GM23338 (cell line): ENCODE data around the gene HSD3B7. TPM values are rescaled to one million over a fixed set of nuclear protein-coding genes. Genes with fewer than 3 reads are reported as not detected.

Source experiments
- ATAC-seq: fragments of 200-7000 bp; cut with Tn5 transposase; 3 replicates; pipeline ENCODE4 v1.9.1; 2020
- DNase-seq: peaks from one replicate; pipeline ENCODE4 v3.0.0-alpha.2; 2015; ENCODE audit warnings: low spot score
- H2AFZ ChIP-seq: fragments of 200-600 bp; sonication (generic); 2 replicates; pipeline ENCODE4 v1.8.0; 2016; ENCODE audit warnings: antibody characterized with exemption, mild to moderate bottlenecking, moderate library complexity
- H3F3A ChIP-seq: fragments of 200-600 bp; sonication (generic); replicated peaks from 2 replicates; pipeline ENCODE4 v1.8.0; 2017; ENCODE audit warnings: antibody characterized with exemption, mixed run types, low read depth
- H3K27ac ChIP-seq: fragments of 200-600 bp; sonication (generic); 2 replicates; pipeline ENCODE4 v1.6.1; 2016; ENCODE audit warnings: low read depth
- H3K27me3 ChIP-seq: fragments of 200-600 bp; sonication (generic); 2 replicates; pipeline ENCODE4 v1.8.0; 2016; ENCODE audit warnings: mild to moderate bottlenecking, mixed run types, moderate library complexity; ENCODE audit not compliant: insufficient read depth
- H3K36me3 ChIP-seq: fragments of 200-600 bp; sonication (generic); 2 replicates; pipeline ENCODE4 v1.8.0; 2016; ENCODE audit warnings: mild to moderate bottlenecking; ENCODE audit not compliant: insufficient read depth
- H3K4me1 ChIP-seq: fragments of 200-600 bp; sonication (generic); 2 replicates; pipeline ENCODE4 v1.8.0; 2016; ENCODE audit warnings: mild to moderate bottlenecking, moderate library complexity; ENCODE audit not compliant: insufficient read depth
- H3K4me2 ChIP-seq: fragments of 200-600 bp; sonication (generic); 2 replicates; pipeline ENCODE4 v1.7.1; 2017; ENCODE audit warnings: mixed run types
- H3K4me3 ChIP-seq: fragments of 200-600 bp; sonication (generic); 2 replicates; pipeline ENCODE4 v1.6.1; 2016; ENCODE audit warnings: mixed run types
- H3K79me2 ChIP-seq: fragments of 200-600 bp; sonication (generic); replicated peaks from 2 replicates; pipeline ENCODE4 v1.8.0; 2017; ENCODE audit warnings: mild to moderate bottlenecking; ENCODE audit not compliant: insufficient read depth
- H3K9me2 ChIP-seq: fragments of 200-600 bp; sonication (generic); 2 replicates; pipeline ENCODE4 v1.8.0; 2017; ENCODE audit not compliant: insufficient read depth
- H4K20me1 ChIP-seq: fragments of 200-600 bp; sonication (generic); replicated peaks from 2 replicates; pipeline ENCODE4 v1.8.0; 2017; ENCODE audit warnings: mild to moderate bottlenecking; ENCODE audit not compliant: insufficient read depth
- H3K27ac Mint-ChIP-seq: 2 replicates; pipeline ENCODE4 v1.8.0; 2020; ENCODE audit warnings: inconsistent platforms, mild to moderate bottlenecking, moderate library complexity, mixed read lengths
- H3K27me3 Mint-ChIP-seq: 3 replicates; pipeline ENCODE4 v1.8.0; 2022; ENCODE audit warnings: low read depth, mild to moderate bottlenecking, moderate library complexity, mixed read lengths, inconsistent platforms; ENCODE audit not compliant: insufficient read depth, poor library complexity
- H3K36me3 Mint-ChIP-seq: 3 replicates; pipeline ENCODE4 v1.8.0; 2021; ENCODE audit warnings: low read depth, mild to moderate bottlenecking, inconsistent platforms, moderate library complexity, mixed read lengths
- H3K4me1 Mint-ChIP-seq: 3 replicates; pipeline ENCODE4 v1.8.0; 2020; ENCODE audit warnings: mild to moderate bottlenecking, inconsistent platforms, mixed read lengths
- H3K4me3 Mint-ChIP-seq: 3 replicates; pipeline ENCODE4 v1.8.0; 2021; ENCODE audit warnings: moderate library complexity, mild to moderate bottlenecking, inconsistent platforms, mixed read lengths
- H3K9me3 Mint-ChIP-seq: 3 replicates; pipeline ENCODE4 v1.8.0; 2020; ENCODE audit warnings: moderate library complexity, mild to moderate bottlenecking, inconsistent platforms, mixed read lengths
- CREB1 ChIP-seq: fragments of 250-450 bp; sonication (Bioruptor Pico); IDR thresholded peaks from 2 replicates; pipeline ENCODE4 v1.5.0; 2020; ENCODE audit warnings: low read depth, mild to moderate bottlenecking, moderate library complexity
- ETS1 ChIP-seq: IDR thresholded peaks from 2 replicates; pipeline ENCODE4 v1.6.1; 2016; ENCODE audit warnings: antibody characterized with exemption
- EZH2 ChIP-seq: fragments of 200-600 bp; sonication (generic); IDR thresholded peaks from one replicate; pipeline ENCODE4 v1.8.0; 2017; ENCODE audit warnings: antibody characterized with exemption, mild to moderate bottlenecking, low read depth; ENCODE audit not compliant: unreplicated experiment
- POLR2AphosphoS5 ChIP-seq: IDR thresholded peaks from 2 replicates; pipeline ENCODE4 v1.6.1; 2016; ENCODE audit warnings: antibody characterized with exemption, low read depth
- STAT1 ChIP-seq: IDR thresholded peaks from one replicate; pipeline ENCODE4 v1.6.1; 2016; ENCODE audit warnings: antibody characterized with exemption; ENCODE audit not compliant: unreplicated experiment
- ZNF114 ChIP-seq: fragments of 250-450 bp; sonication (Bioruptor Pico); IDR thresholded peaks from 2 replicates; pipeline ENCODE4 v1.5.0; 2020; ENCODE audit warnings: mild to moderate bottlenecking, moderate library complexity
- ZNF331 ChIP-seq: fragments of 250-450 bp; sonication (Bioruptor Pico); IDR thresholded peaks from 2 replicates; pipeline ENCODE4 v1.5.0; 2020; ENCODE audit warnings: low read depth, mild to moderate bottlenecking, moderate library complexity
- polyA plus RNA-seq: library from polyadenylated mRNA; unstranded; fragments of >200 nt; fragmentation: Nextera tagmentation; extraction: Ambion mirVana; gene quantifications from 2 replicates; pipeline ENCODE4 v1.2.1, GENCODE V29; 2016
- total RNA-seq: library from RNA; depleted of rRNA; stranded (reverse); fragments of >200 nt; shearing (Covaris generic); gene quantifications from 2 replicates; pipeline ENCODE4 v1.2.3, GENCODE V29; 2014

HSD3B7 gene
- total and polyA plus RNA-seq, 2 experiments from 2014 or later, result 4.3 to 12.2 TPM

DNA sequence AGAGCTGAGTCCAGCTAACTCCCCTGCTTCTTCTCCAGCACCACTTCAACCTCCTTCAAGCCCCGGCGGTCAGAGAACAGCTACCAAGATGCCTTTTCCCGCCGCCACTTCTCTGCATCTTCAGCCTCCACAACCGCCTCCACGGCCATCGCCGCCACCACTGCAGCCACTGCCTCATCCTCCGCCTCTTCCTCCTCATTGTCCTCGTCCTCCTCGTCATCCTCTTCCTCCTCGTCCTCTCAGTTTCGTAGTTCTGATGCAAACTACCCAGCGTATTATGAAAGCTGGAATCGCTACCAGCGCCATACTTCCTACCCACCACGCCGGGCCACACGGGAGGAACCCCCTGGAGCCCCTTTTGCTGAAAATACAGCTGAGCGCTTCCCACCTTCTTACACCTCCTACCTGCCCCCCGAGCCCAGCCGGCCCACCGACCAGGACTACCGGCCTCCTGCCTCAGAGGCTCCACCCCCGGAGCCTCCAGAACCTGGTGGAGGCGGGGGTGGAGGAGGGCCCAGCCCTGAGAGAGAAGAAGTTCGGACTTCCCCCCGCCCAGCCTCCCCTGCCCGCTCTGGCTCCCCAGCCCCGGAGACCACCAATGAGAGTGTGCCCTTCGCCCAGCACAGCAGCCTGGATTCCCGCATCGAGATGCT, 20.3 kb upstream of the HSD3B7 start (continued):
- TF ChIP-seq ETS1, result no peak
- no peak for TF ChIP-seq POLR2AphosphoS5

DNA sequence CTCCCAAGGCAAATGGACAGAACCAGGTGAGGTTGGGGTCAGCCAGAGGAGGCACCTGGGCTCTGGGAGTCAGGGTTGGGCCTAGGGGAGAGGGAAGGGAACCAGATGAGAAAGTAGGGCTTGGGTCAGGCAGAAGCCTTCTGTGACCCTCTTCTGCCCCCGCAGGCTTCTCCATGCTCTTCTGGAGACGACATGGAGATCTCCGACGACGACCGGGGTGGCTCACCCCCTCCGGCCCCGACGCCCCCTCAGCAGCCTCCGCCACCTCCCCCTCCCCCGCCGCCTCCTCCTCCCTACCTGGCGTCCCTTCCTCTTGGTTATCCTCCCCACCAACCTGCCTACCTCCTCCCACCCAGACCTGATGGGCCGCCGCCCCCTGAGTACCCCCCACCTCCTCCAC, 19.6 kb upstream of the HSD3B7 start:
- Histone ChIP-seq H3K4me2 (no peak overlapping the region), H3F3A (0 out of 2 replicates have a peak, but pooled peaks cover 3% of the 10 kb centered on the region), H3K27me3 (no peaks in the 10 kb centered on the region), H3K4me1 (no peaks in the 10 kb centered on the region), H3K36me3 (peaks cover 49% of the 10 kb centered on the region), H4K20me1 (peaks cover 19% of the 10 kb centered on the region), H2AFZ (no peak overlapping the region), H3K79me2 (peaks cover 17% of the 10 kb centered on the region), H3K27ac (no peak overlapping the region), H3K4me3 (no peak overlapping the region), H3K9me2 (no peaks in the 10 kb centered on the region)
- no peak for TF ChIP-seq STAT1
- no peak for TF ChIP-seq EZH2
- no peak for TF ChIP-seq CREB1 (CRISPR knock-in tag)
- TF ChIP-seq ETS1, result no peak
- TF ChIP-seq ZNF331, result no peak
- TF ChIP-seq ZNF114 (CRISPR knock-in tag), result no peak
- H3K4me3 Mint-ChIP-seq, result no peak overlapping the region
- peak; percentile 40; the same call in 2 of the 3 replicates for ATAC-seq
- H3K27ac Mint-ChIP-seq, result no peak overlapping the region
- peaks cover 87% of the 10 kb centered on the region for H3K36me3 Mint-ChIP-seq
- H3K4me1 Mint-ChIP-seq, result no peaks in the 10 kb centered on the region; the same call in 2 of the 3 replicates
- no peaks in the 10 kb centered on the region for H3K9me3 Mint-ChIP-seq
- peaks cover 4% of the 10 kb centered on the region for H3K27me3 Mint-ChIP-seq
- DNase-seq, result no peak

DNA sequence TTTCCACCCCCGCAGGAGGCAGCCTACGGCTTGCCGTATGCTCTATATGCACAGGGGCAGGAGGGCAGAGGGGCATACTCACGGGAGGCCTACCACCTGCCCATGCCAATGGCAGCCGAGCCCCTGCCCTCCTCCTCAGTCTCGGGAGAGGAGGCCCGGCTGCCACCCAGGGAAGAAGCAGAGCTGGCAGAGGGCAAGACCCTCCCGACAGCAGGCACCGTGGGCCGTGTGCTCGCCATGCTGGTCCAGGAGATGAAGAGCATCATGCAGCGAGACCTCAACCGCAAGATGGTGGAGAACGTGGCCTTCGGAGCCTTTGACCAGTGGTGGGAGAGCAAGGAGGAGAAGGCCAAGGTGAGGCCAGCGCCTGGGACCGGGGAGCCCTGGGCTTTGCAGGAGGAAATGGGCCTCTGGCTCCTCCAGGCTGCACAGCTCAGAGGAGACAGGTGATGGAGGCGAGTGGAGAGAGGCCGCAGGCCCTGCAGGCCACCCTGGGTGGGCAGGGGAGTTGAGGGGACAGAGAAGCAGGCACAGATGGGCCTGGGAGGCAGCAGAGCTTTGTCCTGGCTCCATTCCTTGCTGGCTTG, 18.9 kb upstream of the HSD3B7 start:
- no peaks in the 10 kb centered on the region for H3K4me1 ChIP-seq
- no peak overlapping the region for H3K4me3 Mint-ChIP-seq
- H3K36me3 ChIP-seq, result peaks cover 46% of the 10 kb centered on the region
- H2AFZ ChIP-seq, result no peak overlapping the region
- no peak overlapping the region for H3K27ac Mint-ChIP-seq
- no peak overlapping the region for H3K4me2 ChIP-seq
- ATAC-seq (no peak), DNase-seq (no peak)
- no peaks in the 10 kb centered on the region for H3K9me3 Mint-ChIP-seq
- peaks cover 10% of the 10 kb centered on the region for H3K79me2 ChIP-seq
- peaks cover 6% of the 10 kb centered on the region for H3K27me3 Mint-ChIP-seq
- peaks cover 13% of the 10 kb centered on the region for H4K20me1 ChIP-seq
- H3K36me3 Mint-ChIP-seq, result peaks cover 87% of the 10 kb centered on the region
- 0 out of 2 replicates have a peak, but pooled peaks cover 3% of the 10 kb centered on the region for H3F3A ChIP-seq
- no peaks in the 10 kb centered on the region for H3K27me3 ChIP-seq
- no peaks in the 10 kb centered on the region for H3K9me2 ChIP-seq
- no peaks in the 10 kb centered on the region; the same call in 2 of the 3 replicates for H3K4me1 Mint-ChIP-seq
- no peak overlapping the region for H3K4me3 ChIP-seq
- TF ChIP-seq CREB1 (CRISPR knock-in tag) (no peak), ZNF331 (no peak)
- H3K27ac ChIP-seq, result no peak overlapping the region
